KMS-11 (cell line): ENCODE measurements around the gene CALN1.

Experiments used
- H2AFZ ChIP-seq: fragments of 200-600 bp; sonication (generic); 2 replicates; pipeline ENCODE4 v1.6.1; 2016; ENCODE audit warnings: antibody characterized with exemption, mixed run types, low read depth
- H3K27ac ChIP-seq: fragments of 200-600 bp; sonication (generic); 2 replicates; pipeline ENCODE4 v1.6.1; 2016; ENCODE audit warnings: mild to moderate bottlenecking, mixed run types
- H3K27me3 ChIP-seq: fragments of 200-600 bp; sonication (generic); 2 replicates; pipeline ENCODE4 v1.6.1; 2017; ENCODE audit warnings: mild to moderate bottlenecking, low read depth, mixed run types, moderate library complexity; ENCODE audit not compliant: insufficient read depth
- H3K36me3 ChIP-seq: fragments of 200-600 bp; sonication (generic); 2 replicates; pipeline ENCODE4 v1.6.1; 2017; ENCODE audit warnings: mild to moderate bottlenecking, mixed run types; ENCODE audit not compliant: insufficient read depth
- H3K4me1 ChIP-seq: fragments of 200-600 bp; sonication (generic); 2 replicates; pipeline ENCODE4 v1.6.1; 2016; ENCODE audit warnings: mild to moderate bottlenecking, low read depth, mixed run types; ENCODE audit not compliant: poor library complexity, severe bottlenecking
- H3K4me2 ChIP-seq: fragments of 200-600 bp; sonication (generic); 2 replicates; pipeline ENCODE4 v1.7.0; 2016; ENCODE audit warnings: mild to moderate bottlenecking, mixed run types
- H3K4me3 ChIP-seq: fragments of 200-600 bp; sonication (generic); IDR thresholded peaks from 2 replicates; pipeline ENCODE4 v1.6.1; 2017; ENCODE audit warnings: low read depth, low read length, mixed read lengths; ENCODE audit not compliant: insufficient read depth
- H3K79me2 ChIP-seq: fragments of 200-600 bp; sonication (generic); 2 replicates; pipeline ENCODE4 v1.6.1; 2016; ENCODE audit warnings: low read depth, mixed run types; ENCODE audit not compliant: insufficient read depth
- H3K9ac ChIP-seq: fragments of 200-600 bp; sonication (generic); 2 replicates; pipeline ENCODE4 v1.6.1; 2016; ENCODE audit warnings: mild to moderate bottlenecking, mixed run types
- H4K20me1 ChIP-seq: fragments of 200-600 bp; sonication (generic); 2 replicates; pipeline ENCODE4 v1.6.1; 2016; ENCODE audit warnings: mild to moderate bottlenecking, mixed run types; ENCODE audit not compliant: insufficient read depth
- CTCF ChIP-seq: fragments of 200-600 bp; sonication (generic); conservative IDR thresholded peaks from 2 replicates; pipeline ENCODE4 v1.6.1; 2017; ENCODE audit warnings: low read depth, mild to moderate bottlenecking, antibody characterized with exemption, low read length, moderate library complexity, mixed read lengths

CALN1 gene

DNA sequence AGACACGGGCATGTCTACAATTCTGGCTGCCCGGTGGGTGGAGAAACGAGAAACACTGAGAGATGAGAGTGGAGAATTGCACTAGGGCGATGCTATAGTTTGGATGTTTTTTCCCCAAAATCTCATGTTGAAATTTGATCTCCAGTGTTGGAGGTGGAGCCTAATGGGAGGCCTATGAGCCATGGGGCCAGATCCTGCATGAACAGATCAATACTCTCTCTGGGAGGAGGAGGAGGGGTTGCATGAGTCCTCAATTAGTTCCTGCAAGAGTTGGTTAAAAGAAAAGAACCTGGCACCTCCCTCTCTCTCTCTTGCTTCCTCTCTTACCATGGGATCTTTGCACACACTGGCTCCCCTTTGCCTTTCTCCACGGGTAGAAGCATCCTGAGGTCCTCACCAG lies 299.1 kb downstream of the CALN1 start:
- no peak for TF ChIP-seq CTCF
- Histone ChIP-seq H3K79me2 (no peaks in the 10 kb centered on the region), H3K9ac (no peak overlapping the region), H3K36me3 (no peaks in the 10 kb centered on the region), H3K4me2 (no peak overlapping the region), H4K20me1 (no peaks in the 10 kb centered on the region), H2AFZ (no peak overlapping the region), H3K4me1 (no peaks in the 10 kb centered on the region), H3K27me3 (no peaks in the 10 kb centered on the region), H3K27ac (no peak overlapping the region), H3K4me3 (no peak overlapping the region)

GRCh38 chr7:72112530-72112929 lies 299.6 kb downstream of the CALN1 start:
- H3K27ac ChIP-seq: no peak overlapping the region
- TF ChIP-seq CTCF: no peak
- no peaks in the 10 kb centered on the region for H3K79me2 ChIP-seq
- no peaks in the 10 kb centered on the region for H4K20me1 ChIP-seq
- H3K27me3 ChIP-seq: no peaks in the 10 kb centered on the region
- no peak overlapping the region for H2AFZ ChIP-seq
- no peaks in the 10 kb centered on the region for H3K36me3 ChIP-seq
- H3K4me2 ChIP-seq: no peak overlapping the region
- no peak overlapping the region for H3K9ac ChIP-seq
- H3K4me1 ChIP-seq: no peaks in the 10 kb centered on the region
- H3K4me3 ChIP-seq: no peak overlapping the region

DNA sequence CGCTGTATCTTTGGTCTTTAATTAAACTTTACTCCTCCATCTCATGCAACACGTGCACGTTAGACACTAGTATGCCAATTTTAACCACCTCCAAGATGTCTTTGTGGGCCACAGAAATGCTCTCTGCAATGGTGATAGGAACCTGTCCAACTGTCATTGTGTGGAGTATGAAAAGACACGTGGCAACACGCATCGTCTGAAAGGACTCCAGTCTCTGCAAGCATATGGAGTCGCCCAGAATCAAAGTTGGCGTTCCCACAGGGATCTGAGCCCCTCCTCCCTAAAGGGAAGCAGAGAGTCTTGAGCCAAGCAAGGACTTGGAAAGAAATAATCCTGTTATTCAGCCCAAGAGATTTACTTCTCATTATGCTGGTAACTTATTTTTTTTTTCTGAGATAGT lies 301.1 kb downstream of the CALN1 start:
- H3K36me3 ChIP-seq: no peaks in the 10 kb centered on the region
- no peaks in the 10 kb centered on the region for H3K27me3 ChIP-seq
- no peak overlapping the region for H3K27ac ChIP-seq
- no peak overlapping the region for H2AFZ ChIP-seq
- H4K20me1 ChIP-seq: no peaks in the 10 kb centered on the region
- no peaks in the 10 kb centered on the region for H3K79me2 ChIP-seq
- no peak for TF ChIP-seq CTCF
- no peak overlapping the region for H3K9ac ChIP-seq
- no peak overlapping the region for H3K4me2 ChIP-seq
- no peaks in the 10 kb centered on the region for H3K4me1 ChIP-seq
- H3K4me3 ChIP-seq: no peak overlapping the region

- no peaks in the 10 kb centered on the region for H3K27me3 ChIP-seq
- no peak overlapping the region for H3K4me3 ChIP-seq
- TF ChIP-seq CTCF: no peak
These were observed 302.6 kb downstream of the CALN1 start for GRCh38 chr7:72109566-72109965.

GRCh38 chr7:72106405-72106804 lies 305.7 kb downstream of the CALN1 start:
- no peaks in the 10 kb centered on the region for H3K4me1 ChIP-seq
- no peaks in the 10 kb centered on the region for H4K20me1 ChIP-seq
- no peaks in the 10 kb centered on the region for H3K36me3 ChIP-seq
- no peak overlapping the region for H2AFZ ChIP-seq
- H3K4me3 ChIP-seq: no peak overlapping the region
- no peak overlapping the region for H3K9ac ChIP-seq
- no peaks in the 10 kb centered on the region for H3K27me3 ChIP-seq
- H3K4me2 ChIP-seq: no peak overlapping the region
- no peak overlapping the region for H3K27ac ChIP-seq
- no peaks in the 10 kb centered on the region for H3K79me2 ChIP-seq
- TF ChIP-seq CTCF: no peak

More at GRCh38 chr7:72109566-72109965, 302.6 kb downstream of the CALN1 start:
- no peaks in the 10 kb centered on the region for H3K79me2 ChIP-seq
- H3K9ac ChIP-seq: no peak overlapping the region
- H3K27ac ChIP-seq: no peak overlapping the region
- no peak overlapping the region for H2AFZ ChIP-seq
- no peaks in the 10 kb centered on the region for H4K20me1 ChIP-seq
- H3K4me1 ChIP-seq: no peaks in the 10 kb centered on the region
- H3K36me3 ChIP-seq: no peaks in the 10 kb centered on the region
- H3K4me2 ChIP-seq: no peak overlapping the region
